GM19351 (cell line): Measurements from ENCODE around the gene SLC43A2.
A peak's percentile ranks its signal among the peaks of the same experiment; 100 is the strongest.
"Not testable (repeated sequence)": the region's sequence is repeated elsewhere in the genome, so short reads cannot be mapped to it uniquely, and the experiment has no call there.

Experiments
- ATAC-seq: cut with Tn5 transposase; IDR thresholded peaks from one replicate; pipeline ENCODE4 v1.9.1; 2021; ENCODE audit warnings: mild to moderate bottlenecking, moderate library complexity; ENCODE audit not compliant: unreplicated experiment

Gene SLC43A2

GRCh38 chr17:1565877-1566276, 62.8 kb downstream of the SLC43A2 start:
- ATAC-seq = no peak

DNA sequence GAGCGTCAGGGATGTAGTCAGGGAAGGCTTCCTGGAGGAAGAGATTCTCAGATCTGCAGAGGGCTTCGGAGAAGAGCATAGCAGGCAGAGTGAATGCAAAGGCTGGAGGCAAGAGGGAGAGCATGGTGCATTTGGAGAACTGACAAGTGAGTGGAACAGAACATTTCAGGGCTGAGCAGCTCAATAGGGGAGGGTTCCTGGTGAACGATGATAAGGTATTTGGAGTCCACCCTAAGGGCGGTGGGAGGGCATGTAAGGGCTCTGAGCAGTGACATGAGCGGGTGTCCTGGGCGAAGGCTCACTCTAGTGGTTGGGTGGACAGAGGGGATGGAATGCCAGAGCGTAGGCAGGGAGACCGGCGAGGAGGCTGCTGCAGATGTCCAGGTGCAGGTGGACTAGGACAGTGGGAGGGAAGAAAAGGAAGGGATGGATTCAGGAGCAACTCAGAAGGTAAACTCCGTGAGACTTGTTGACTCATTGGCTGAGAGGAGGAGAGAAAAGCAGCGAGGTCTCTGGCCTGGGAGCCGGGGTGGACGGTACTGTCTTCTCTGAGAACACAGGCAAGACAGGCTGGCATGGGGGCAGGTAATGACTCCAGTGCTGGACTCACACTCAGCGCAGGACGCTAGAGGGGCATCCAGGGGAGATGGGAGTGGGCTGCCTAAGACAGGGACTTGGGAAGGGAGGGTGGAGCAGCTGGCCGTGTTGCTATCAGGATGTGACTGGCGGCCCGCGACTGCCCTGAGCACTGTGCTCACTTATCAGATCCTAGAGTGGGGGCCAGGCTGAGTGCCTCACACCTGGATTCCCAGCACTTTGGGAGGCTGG, 64.6 kb downstream of the SLC43A2 start:
- no peak for ATAC-seq

GRCh38 chr17:1563471-1563785, 65.2 kb downstream of the SLC43A2 start:
- ATAC-seq = not testable (repeated sequence)

DNA sequence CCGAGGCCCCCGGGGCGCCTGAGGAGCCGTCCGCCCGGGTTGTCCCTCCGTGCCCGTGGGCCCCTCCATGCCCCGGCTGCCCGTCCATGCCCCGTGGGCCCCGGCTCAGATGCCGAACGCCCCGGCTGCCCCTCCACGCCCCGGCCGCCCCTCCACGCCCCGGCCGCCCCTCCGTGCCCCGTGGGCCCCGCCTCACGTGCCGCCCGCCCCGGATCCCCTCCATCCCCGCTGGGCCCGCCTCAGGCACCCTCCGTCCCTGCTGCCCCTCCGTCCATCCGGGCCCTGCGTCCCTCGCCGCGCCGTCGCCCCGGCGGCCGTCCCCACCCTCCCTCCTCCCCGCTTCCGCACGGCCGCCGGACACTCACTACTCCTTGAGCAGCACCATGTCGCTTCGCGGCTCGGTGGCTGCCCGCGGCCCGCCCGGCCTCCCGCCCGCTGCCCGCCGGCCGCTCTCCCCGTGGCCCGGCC, 66.4 kb downstream of the SLC43A2 start:
- ATAC-seq = peak; percentile 40

- ATAC-seq = no peak
Observed at GRCh38 chr17:1561420-1562175, 67.0 kb downstream of the SLC43A2 start.

- no peak for ATAC-seq
Observed at GRCh38 chr17:1560858-1561355, 67.7 kb downstream of the SLC43A2 start.

DNA sequence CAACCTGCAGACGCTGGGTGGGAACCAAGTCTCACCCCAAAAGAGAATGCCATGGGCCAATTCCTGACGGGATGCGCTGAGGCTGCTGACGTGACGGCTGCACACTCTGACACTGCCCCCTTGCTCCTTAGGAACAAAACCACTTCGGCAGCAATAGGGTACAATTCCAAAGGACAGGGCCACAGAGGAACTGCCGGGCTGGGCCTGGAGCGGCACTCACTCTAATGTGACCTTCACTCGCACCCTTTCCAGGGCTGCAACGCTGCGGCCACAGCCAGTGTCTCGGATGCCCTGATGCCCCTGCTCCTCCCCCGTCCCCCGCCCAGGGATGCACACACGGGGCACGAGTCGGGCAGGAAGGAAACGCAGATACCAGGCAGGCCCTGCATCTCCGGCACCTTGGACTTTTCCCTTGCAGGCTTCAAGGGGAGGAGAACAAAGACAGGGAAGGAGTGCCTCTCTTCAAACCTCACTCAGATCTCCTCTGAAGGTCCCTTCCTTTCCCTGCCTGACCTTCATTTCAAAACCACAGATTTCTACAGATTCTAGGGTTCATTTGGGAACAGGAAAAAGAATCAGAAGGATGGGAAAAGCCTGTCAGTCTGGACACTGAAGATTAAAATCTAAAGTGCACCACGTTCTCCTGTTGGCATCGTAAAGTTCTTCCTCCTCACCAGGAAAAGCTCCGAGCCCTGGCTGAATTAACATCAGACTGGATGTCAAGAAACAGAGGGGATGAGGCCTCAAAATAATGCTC, 68.4 kb downstream of the SLC43A2 start:
- ATAC-seq = no peak

- ATAC-seq = no peak
Observed at GRCh38 chr17:1559047-1560043, 69.3 kb downstream of the SLC43A2 start.

GRCh38 chr17:1558401-1558800, 70.2 kb downstream of the SLC43A2 start:
- ATAC-seq = no peak

GRCh38 chr17:1557355-1558095, 71.1 kb downstream of the SLC43A2 start:
- no peak for ATAC-seq

DNA sequence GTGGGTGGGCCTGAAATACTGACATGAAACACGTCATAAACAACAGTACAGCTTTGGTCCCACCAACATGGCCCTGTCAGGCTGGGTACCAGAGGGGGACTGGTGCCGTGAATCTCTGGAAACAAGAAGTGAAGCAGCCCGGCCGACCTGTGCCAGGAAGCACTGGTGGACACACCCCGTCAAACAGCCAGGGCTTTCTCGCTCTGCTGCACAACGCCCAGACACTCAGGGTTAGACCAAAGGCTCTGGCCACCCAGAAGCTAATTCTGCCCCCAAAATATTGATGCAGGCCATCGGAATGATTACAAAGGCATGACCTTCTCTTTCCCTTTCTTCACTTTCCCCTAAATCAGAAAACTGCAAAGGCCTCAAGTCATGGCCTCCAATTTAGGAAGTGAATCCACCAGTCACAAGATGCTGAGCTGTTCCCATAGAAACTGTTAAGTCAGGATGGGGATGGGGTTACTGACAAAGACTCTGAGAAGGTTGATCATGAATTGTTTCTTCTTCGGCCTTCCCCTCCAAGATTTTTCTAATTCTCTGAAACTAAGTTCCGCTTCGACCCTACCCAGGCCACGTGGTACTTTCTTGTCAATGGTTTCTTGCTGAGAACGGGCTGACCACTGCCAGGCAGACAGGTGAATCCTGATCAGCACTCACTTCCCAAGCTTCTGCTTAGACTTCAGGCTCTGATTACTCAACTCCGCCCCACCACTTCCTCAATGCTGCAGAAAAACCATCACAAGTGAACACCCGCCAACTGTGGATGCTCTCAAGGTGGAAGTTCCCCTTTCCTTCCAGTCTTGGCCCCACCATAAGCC, 72.8 kb downstream of the SLC43A2 start:
- ATAC-seq = no peak

DNA sequence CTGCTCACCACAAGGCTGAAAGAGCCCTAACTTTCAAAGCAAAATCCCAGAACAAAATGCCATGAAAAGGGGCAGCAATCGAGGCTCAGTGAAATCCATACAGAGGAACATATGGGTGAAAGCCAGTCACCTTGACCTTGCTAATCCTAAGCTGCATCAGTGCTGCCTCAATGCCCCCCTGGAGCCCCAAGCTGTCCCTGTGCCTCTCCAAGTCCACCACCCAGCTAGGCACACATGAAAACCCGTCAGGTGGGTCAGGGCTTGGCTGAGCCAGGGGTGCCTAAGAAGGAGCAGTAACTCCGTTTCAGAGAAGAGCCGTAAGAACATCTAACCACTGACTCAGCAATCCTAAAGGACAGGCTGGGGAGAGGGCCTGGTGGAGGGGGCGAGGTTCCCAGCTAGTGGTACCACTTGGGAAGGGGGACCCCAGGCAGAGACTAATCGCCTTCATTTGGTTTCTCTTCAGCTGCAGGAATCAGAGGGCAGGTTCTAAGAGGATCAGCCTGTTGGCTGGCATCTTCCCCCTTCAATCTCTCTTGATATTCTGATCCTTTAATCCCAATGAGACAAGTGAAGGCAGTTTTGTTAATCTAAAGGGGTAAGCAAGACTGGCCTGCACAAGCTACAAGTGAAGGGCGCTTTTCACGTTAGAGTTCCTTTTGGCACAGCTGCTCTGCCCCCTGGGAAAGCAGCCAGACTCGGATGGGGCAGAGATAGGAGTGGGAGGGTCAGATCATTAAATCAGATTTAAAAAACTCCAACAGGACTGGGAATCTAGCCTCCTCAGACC, 73.7 kb downstream of the SLC43A2 start:
- ATAC-seq = no peak

DNA sequence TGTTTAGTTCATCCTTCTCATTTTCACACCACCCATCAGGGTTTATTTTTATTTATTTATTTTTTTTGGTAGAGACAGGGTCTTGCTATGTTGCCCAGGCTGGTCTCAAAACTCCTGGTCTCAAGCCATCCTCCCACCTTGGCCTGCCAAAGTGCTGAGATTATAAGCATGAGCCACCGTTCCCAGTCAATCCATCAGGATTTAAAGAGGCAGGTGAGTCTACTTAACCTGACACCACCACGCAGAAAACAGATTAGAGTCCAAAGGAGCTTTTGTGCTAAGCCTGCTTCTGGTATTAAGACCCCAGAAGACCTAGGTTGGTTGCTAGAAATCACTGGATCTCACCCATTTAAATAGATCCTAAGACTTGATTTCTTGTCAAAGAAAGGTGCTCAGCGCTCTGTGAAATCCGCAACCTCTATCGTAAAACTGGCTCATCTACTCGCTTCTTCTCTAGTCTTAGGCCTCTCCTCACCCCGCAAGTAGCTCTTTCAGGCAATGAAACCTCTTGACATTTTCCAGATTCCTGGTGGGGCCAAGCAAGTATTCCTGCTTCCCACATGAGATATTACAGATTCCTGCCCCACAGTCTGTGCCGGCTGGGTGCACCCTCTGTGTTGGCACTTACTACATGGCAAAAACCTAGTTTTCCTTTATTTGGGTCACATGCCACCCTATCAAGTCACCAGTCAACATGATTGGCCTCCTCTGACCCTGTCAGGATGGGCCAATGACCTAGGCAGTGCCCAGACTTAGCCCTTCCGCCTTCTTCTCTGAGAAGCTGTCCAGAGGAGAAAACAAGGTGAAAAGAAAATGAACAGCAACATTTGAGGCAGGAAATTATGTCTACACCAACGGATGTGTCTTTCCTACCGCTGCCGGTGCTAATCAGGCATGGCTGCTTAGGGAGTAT, 75.0 kb downstream of the SLC43A2 start:
- no peak for ATAC-seq

DNA sequence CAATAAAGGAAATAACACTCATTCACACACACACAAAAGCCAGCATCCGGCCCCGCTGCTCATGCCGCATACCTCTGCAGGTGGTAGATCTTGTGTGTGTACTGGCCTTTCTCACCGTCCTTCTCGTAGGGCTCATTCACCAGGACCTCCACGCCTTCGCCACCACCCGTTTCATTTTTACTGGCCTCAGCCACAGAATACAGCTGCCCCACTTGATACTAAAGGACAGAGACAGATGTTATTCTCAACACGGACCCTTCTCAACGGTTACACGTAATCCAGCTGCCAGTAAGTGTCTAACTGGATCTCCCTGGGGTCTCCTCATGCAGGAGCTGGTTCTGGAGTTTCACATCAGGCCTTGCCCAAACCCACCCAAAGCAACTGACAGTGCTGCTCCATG, 75.7 kb downstream of the SLC43A2 start:
- no peak for ATAC-seq

GRCh38 chr17:1551741-1552140, 76.9 kb downstream of the SLC43A2 start:
- ATAC-seq = no peak

DNA sequence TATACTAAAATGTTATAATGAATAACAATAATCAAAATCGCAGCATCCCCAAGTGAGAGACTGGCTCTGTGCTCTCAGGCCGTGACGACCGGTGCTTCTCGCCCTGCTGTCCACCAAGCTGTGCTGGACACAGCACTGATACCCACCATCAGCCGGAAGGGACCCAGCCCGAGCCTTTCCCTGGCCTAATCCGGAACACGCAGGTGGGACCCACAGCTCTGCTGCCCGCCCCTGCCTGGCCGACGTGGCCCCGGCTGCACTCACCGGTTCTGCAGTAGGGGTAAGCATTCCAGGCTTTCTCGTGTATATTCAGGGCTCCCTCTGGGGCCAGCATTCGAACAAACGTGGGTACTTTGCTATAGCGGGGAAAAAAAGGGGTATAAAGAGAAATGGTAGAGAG, 80.6 kb downstream of the SLC43A2 start:
- ATAC-seq = no peak
